Measurements from ENCODE around the gene TOX2.

DNA sequence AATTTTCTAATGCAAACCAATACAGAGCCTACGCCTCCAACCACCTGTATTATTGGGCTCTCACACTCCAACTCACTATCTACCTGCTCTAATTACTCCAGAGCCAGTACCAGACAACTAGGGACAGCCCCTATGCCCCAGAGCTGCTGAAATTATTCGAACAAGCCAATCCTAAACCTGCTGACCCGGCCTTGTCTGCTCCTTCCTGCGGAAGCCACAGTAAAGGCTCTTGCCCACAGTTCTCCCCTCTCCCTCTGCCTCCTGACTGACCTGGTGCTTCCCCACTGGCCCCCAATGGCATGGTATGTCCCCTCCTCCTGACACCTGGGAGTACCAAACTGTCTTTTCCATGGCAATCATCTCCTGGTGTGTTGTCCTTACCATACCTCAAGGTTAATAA lies 4.1 kb upstream of the TOX2 start:
- TF ChIP-seq, protein P1, sequence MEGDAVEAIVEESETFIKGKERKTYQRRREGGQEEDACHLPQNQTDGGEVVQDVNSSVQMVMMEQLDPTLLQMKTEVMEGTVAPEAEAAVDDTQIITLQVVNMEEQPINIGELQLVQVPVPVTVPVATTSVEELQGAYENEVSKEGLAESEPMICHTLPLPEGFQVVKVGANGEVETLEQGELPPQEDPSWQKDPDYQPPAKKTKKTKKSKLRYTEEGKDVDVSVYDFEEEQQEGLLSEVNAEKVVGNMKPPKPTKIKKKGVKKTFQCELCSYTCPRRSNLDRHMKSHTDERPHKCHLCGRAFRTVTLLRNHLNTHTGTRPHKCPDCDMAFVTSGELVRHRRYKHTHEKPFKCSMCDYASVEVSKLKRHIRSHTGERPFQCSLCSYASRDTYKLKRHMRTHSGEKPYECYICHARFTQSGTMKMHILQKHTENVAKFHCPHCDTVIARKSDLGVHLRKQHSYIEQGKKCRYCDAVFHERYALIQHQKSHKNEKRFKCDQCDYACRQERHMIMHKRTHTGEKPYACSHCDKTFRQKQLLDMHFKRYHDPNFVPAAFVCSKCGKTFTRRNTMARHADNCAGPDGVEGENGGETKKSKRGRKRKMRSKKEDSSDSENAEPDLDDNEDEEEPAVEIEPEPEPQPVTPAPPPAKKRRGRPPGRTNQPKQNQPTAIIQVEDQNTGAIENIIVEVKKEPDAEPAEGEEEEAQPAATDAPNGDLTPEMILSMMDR (conservative IDR thresholded peaks at IDR 0.05 in 1 of 2, IDR thresholded peaks at IDR 0.05 in 1 of 2; ENCODE audit: extremely low read depth in 1 of 2, insufficient read depth in 1 of 2, low read depth in 1 of 2, low read length in 2 of 2) = no peak
- no peak for TF ChIP-seq EZH2 (IDR thresholded peaks at IDR 0.05; ENCODE audit: borderline replicate concordance, low read length)

All from mammary epithelial cell (primary cell).